H9 (cell line): Measurements from ENCODE around the gene USP43. TPM values are rescaled to one million over a fixed set of nuclear protein-coding genes. Genes with fewer than 3 reads are reported as not detected.
"Not testable (repeated sequence)": the region's sequence is repeated elsewhere in the genome, so short reads cannot be mapped to it uniquely, and the experiment has no call there.

Experiments
- DNase-seq: peaks from one replicate; pipeline ENCODE4 v3.0.0-alpha.2; 2017
- H2AFZ ChIP-seq: one replicate; pipeline ENCODE4 v1.6.1; 2013; ENCODE audit warnings: mild to moderate bottlenecking, low read length, control low read depth, moderate library complexity
- H2AK5ac ChIP-seq: 2 replicates; pipeline ENCODE4 v1.6.1; 2013; ENCODE audit warnings: low read length, control low read depth, mixed read lengths; ENCODE audit not compliant: insufficient read length
- H2BK120ac ChIP-seq: one replicate; pipeline ENCODE4 v1.6.1; 2013; ENCODE audit warnings: low read depth, mild to moderate bottlenecking, low read length, control low read depth, inconsistent platforms; ENCODE audit not compliant: poor library complexity, severe bottlenecking
- H2BK12ac ChIP-seq: 2 replicates; pipeline ENCODE4 v1.6.1; 2013; ENCODE audit warnings: low read length, control low read depth, mixed read lengths, low read depth; ENCODE audit not compliant: insufficient read length
- H2BK15ac ChIP-seq: 2 replicates; pipeline ENCODE4 v1.6.1; 2013; ENCODE audit warnings: low read depth, low read length, control low read depth
- H2BK20ac ChIP-seq: one replicate; pipeline ENCODE4 v1.6.1; 2013; ENCODE audit warnings: low read depth, mild to moderate bottlenecking, low read length, control low read depth, inconsistent platforms; ENCODE audit not compliant: poor library complexity, severe bottlenecking
- H2BK5ac ChIP-seq: 2 replicates; pipeline ENCODE4 v1.6.1; 2013; ENCODE audit warnings: low read length, control low read depth, mixed read lengths; ENCODE audit not compliant: insufficient read length
- H3K14ac ChIP-seq: 2 replicates; pipeline ENCODE4 v1.6.1; 2013; ENCODE audit warnings: low read length, control low read depth; ENCODE audit not compliant: insufficient read depth
- H3K18ac ChIP-seq: 2 replicates; pipeline ENCODE4 v1.6.1; 2013; ENCODE audit warnings: low read depth, mild to moderate bottlenecking, mixed read lengths, low read length, control low read depth; ENCODE audit not compliant: insufficient read length
- H3K23ac ChIP-seq: 2 replicates; pipeline ENCODE4 v1.6.1; 2013; ENCODE audit warnings: low read length, control low read depth, mixed read lengths, low read depth; ENCODE audit not compliant: insufficient read length
- H3K23me2 ChIP-seq: 2 replicates; pipeline ENCODE4 v1.6.1; 2013; ENCODE audit warnings: low read depth, mild to moderate bottlenecking, mixed read lengths, low read length, control low read depth; ENCODE audit not compliant: insufficient read length, poor library complexity, severe bottlenecking
- H3K27ac ChIP-seq: 2 replicates; pipeline ENCODE4 v1.5.1; 2013; ENCODE audit warnings: low read length, control low read depth, mixed read lengths, low read depth; ENCODE audit not compliant: insufficient read length
- H3K27me3 ChIP-seq: 2 replicates; pipeline ENCODE4 v1.6.1; 2013; ENCODE audit warnings: low read length, control low read depth, inconsistent platforms; ENCODE audit not compliant: insufficient read depth
- H3K4ac ChIP-seq: 2 replicates; pipeline ENCODE4 v1.6.1; 2013; ENCODE audit warnings: low read depth, mild to moderate bottlenecking, control low read depth, inconsistent platforms, low read length, moderate library complexity
- H3K4me1 ChIP-seq: 2 replicates; pipeline ENCODE4 v1.6.1; 2013; ENCODE audit warnings: low read length, control low read depth, inconsistent platforms; ENCODE audit not compliant: insufficient read depth
- H3K4me2 ChIP-seq: 2 replicates; pipeline ENCODE4 v1.6.1; 2013; ENCODE audit warnings: low read length, control low read depth, mixed read lengths; ENCODE audit not compliant: insufficient read length, insufficient read depth
- H3K56ac ChIP-seq: 2 replicates; pipeline ENCODE4 v1.6.1; 2013; ENCODE audit warnings: low read depth, mild to moderate bottlenecking, mixed read lengths, low read length, control low read depth; ENCODE audit not compliant: insufficient read length
- H3K79me1 ChIP-seq: 2 replicates; pipeline ENCODE4 v1.6.1; 2013; ENCODE audit warnings: low read depth, mild to moderate bottlenecking, moderate library complexity, low read length, control low read depth, inconsistent platforms; ENCODE audit not compliant: insufficient read depth, poor library complexity, severe bottlenecking
- H3K79me2 ChIP-seq: 2 replicates; pipeline ENCODE4 v1.6.1; 2013; ENCODE audit warnings: low read length, control low read depth, inconsistent platforms; ENCODE audit not compliant: insufficient read depth
- H3K9ac ChIP-seq: 2 replicates; pipeline ENCODE4 v1.6.1; 2013; ENCODE audit warnings: low read length, control low read depth, mixed read lengths; ENCODE audit not compliant: insufficient read length; ENCODE audit errors: extremely low read depth
- H3K9me3 ChIP-seq: one replicate; pipeline ENCODE4 v1.6.1; 2013; ENCODE audit warnings: low read depth, low read length, inconsistent platforms; ENCODE audit not compliant: control insufficient read depth
- H3T11ph ChIP-seq: one replicate; pipeline ENCODE4 v1.6.1; 2013; ENCODE audit warnings: mild to moderate bottlenecking, low read length, control low read depth, inconsistent platforms
- H4K20me1 ChIP-seq: one replicate; pipeline ENCODE4 v1.6.1; 2013; ENCODE audit not compliant: control insufficient read depth, insufficient read length, insufficient read depth
- H4K5ac ChIP-seq: 2 replicates; pipeline ENCODE4 v1.6.1; 2013; ENCODE audit warnings: low read depth, mild to moderate bottlenecking, mixed read lengths, low read length, control low read depth; ENCODE audit not compliant: insufficient read length
- H4K8ac ChIP-seq: replicated peaks from 2 replicates; pipeline ENCODE4 v1.6.1; 2013; ENCODE audit warnings: low read length, control low read depth, mixed read lengths, low read depth; ENCODE audit not compliant: insufficient read length
- H4K91ac ChIP-seq: 2 replicates; pipeline ENCODE4 v1.6.1; 2013; ENCODE audit warnings: low read depth, mild to moderate bottlenecking, moderate library complexity, mixed read lengths, low read length, control low read depth; ENCODE audit not compliant: insufficient read length
- H3K27ac Mint-ChIP-seq, 3 experiments: 2 replicates in 2 of 3; 3 replicates in 1 of 3; pipeline ENCODE4 v1.8.0; 2020 to 2021; ENCODE audit warnings: mixed read lengths in 3 of 3, mild to moderate bottlenecking in 1 of 3, moderate library complexity in 1 of 3
- H3K27me3 Mint-ChIP-seq: 2 replicates; pipeline ENCODE4 v1.8.0; 2021; ENCODE audit warnings: low read depth, mild to moderate bottlenecking, moderate library complexity, mixed read lengths
- H3K36me3 Mint-ChIP-seq, 3 experiments: 2 replicates in 2 of 3; 3 replicates in 1 of 3; pipeline ENCODE4 v1.8.0; 2020 to 2021; ENCODE audit warnings: low read depth in 3 of 3, mixed read lengths in 3 of 3; ENCODE audit not compliant: insufficient read depth in 1 of 3
- H3K4me1 Mint-ChIP-seq, 2 experiments: 2 replicates each; pipeline ENCODE4 v1.8.0; 2020; ENCODE audit warnings: mixed read lengths in 2 of 2
- H3K4me3 Mint-ChIP-seq, 2 experiments: 2 replicates in 1 of 2; 3 replicates in 1 of 2; pipeline ENCODE4 v1.8.0; 2020 to 2021; ENCODE audit warnings: mild to moderate bottlenecking in 2 of 2, mixed read lengths in 2 of 2, moderate library complexity in 1 of 2
- H3K9me3 Mint-ChIP-seq, 2 experiments: 2 replicates in 1 of 2; 3 replicates in 1 of 2; pipeline ENCODE4 v1.8.0; 2020; ENCODE audit warnings: mild to moderate bottlenecking in 2 of 2, mixed read lengths in 2 of 2, moderate library complexity in 1 of 2
- CTCF ChIP-seq: fragments of 200-600 bp; sonication (generic); conservative IDR thresholded peaks from 3 replicates; pipeline ENCODE4 v1.8.0; 2021; ENCODE audit warnings: antibody characterized with exemption, mild to moderate bottlenecking
- WGBS: extraction: QIAGEN DNeasy Blood & Tissue Kit; methylation state at CpG from one replicate; pipeline ENCODE4 v1.1.7; 2013; ENCODE audit warnings: missing lambda C conversion rate, low lambda C conversion rate, mixed read lengths; ENCODE audit not compliant: insufficient read length; ENCODE audit errors: extremely low coverage; 5-methylcytosine and 5-hydroxymethylcytosine counted together
- total RNA-seq: library from RNA; stranded (reverse); gene quantifications from 2 replicates; pipeline ENCODE4 v1.2.1, GENCODE V29; 2021

The USP43 gene
- total RNA-seq, 1 experiment from 2014 or later, result 5.2 TPM

GRCh38 chr17:9598661-9599060 is 46.7 kb upstream of the USP43 start:
- no peaks in the 10 kb centered on the region; a peak in 1 of 5 replicates for H3K9me3 Mint-ChIP-seq

DNA sequence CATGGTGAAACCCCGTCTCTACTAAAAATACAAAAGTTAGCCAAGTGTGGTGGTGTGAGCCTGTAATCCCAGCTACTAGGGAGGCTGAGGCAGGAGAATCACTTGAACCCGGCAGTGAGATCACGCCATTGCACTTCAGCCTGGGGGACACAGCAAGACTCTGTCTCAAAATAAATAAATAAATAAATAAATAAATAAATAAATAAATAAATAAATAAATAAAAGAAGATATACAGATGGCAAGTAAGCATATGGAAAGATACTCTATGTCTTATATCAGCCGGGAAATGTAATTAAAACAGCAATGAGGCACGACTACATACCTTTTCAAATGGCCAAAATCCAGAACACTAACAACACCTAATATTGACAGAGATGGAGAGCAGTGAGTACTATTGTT is 40.7 kb upstream of the USP43 start:
- not testable (repeated sequence) for H3K4me3 Mint-ChIP-seq, H3K27me3 ChIP-seq, H2BK15ac ChIP-seq, H3K4ac ChIP-seq, H3K4me1 ChIP-seq, H3K36me3 Mint-ChIP-seq, H3K18ac ChIP-seq, H2BK20ac ChIP-seq, DNase-seq, H4K20me1 ChIP-seq, H3K79me2 ChIP-seq, H3K27ac Mint-ChIP-seq, H3K27ac ChIP-seq, H3K23me2 ChIP-seq, H2AFZ ChIP-seq, H2BK120ac ChIP-seq, H3K56ac ChIP-seq, H3K4me1 Mint-ChIP-seq, H3K79me1 ChIP-seq, H2BK5ac ChIP-seq, H3K14ac ChIP-seq, H2BK12ac ChIP-seq, H3K9me3 ChIP-seq, H3K23ac ChIP-seq, H4K5ac ChIP-seq, H4K8ac ChIP-seq, H3K9ac ChIP-seq, H3K9me3 Mint-ChIP-seq, H4K91ac ChIP-seq, H3K4me2 ChIP-seq, H3K27me3 Mint-ChIP-seq, H3T11ph ChIP-seq, H2AK5ac ChIP-seq
- WGBS, result no CpG with 5 or more reads among the region's 5 CpGs

More at GRCh38 chr17:9598661-9599060, 46.7 kb upstream of the USP43 start:
- no peak overlapping the region for H3T11ph ChIP-seq
- no peaks in the 10 kb centered on the region for H3K79me1 ChIP-seq
- no peak for TF ChIP-seq CTCF
- H2BK20ac ChIP-seq, result no peak overlapping the region
- H3K4me1 ChIP-seq, result no peaks in the 10 kb centered on the region
- WGBS, result no CpG with 5 or more reads among the region's 4 CpGs
- H3K9ac ChIP-seq, result no peak overlapping the region
- H3K4ac ChIP-seq, result no peak overlapping the region
- Mint-ChIP-seq H3K36me3 (no peaks in the 10 kb centered on the region), H3K27ac (no peak overlapping the region), H3K4me3 (no peak overlapping the region), H3K4me1 (no peaks in the 10 kb centered on the region), H3K27me3 (no peaks in the 10 kb centered on the region)
- no peak overlapping the region for H2BK15ac ChIP-seq
- no peak overlapping the region for H3K56ac ChIP-seq
- H3K79me2 ChIP-seq, result no peaks in the 10 kb centered on the region
- no peak overlapping the region for H3K4me2 ChIP-seq
- H2BK12ac ChIP-seq, result no peak overlapping the region
- no peaks in the 10 kb centered on the region for H3K27me3 ChIP-seq
- H2BK5ac ChIP-seq, result no peak overlapping the region
- no peak overlapping the region for H4K5ac ChIP-seq
- H3K14ac ChIP-seq, result no peak overlapping the region
- no peak overlapping the region for H4K91ac ChIP-seq
- H3K23me2 ChIP-seq, result no peaks in the 10 kb centered on the region
- no peak overlapping the region for H3K27ac ChIP-seq
- H2AFZ ChIP-seq, result no peak overlapping the region
- H3K23ac ChIP-seq, result no peak overlapping the region
- no peak overlapping the region for H3K18ac ChIP-seq
- H4K8ac ChIP-seq, result no peak overlapping the region
- H4K20me1 ChIP-seq, result no peaks in the 10 kb centered on the region
- H2BK120ac ChIP-seq, result no peak overlapping the region
- H2AK5ac ChIP-seq, result no peak overlapping the region
- no peaks in the 10 kb centered on the region for H3K9me3 ChIP-seq
- DNase-seq, result no peak
